Ectodermal cell (in vitro differentiated cells): Measurements from ENCODE around the gene PRSS38.

Experiments used
- H3K27ac ChIP-seq: 2 replicates; pipeline ENCODE4 v1.7.0; 2013; ENCODE audit warnings: mild to moderate bottlenecking, low read depth, low read length; ENCODE audit not compliant: insufficient read depth, poor library complexity, severe bottlenecking
- H3K27me3 ChIP-seq: 2 replicates; pipeline ENCODE4 v1.7.0; 2013; ENCODE audit warnings: mild to moderate bottlenecking, low read length; ENCODE audit not compliant: insufficient read depth, control insufficient read depth, poor library complexity, severe bottlenecking
- H3K36me3 ChIP-seq: one replicate; pipeline ENCODE4 v1.7.0; 2013; ENCODE audit warnings: low read length; ENCODE audit not compliant: control insufficient read depth, insufficient read depth
- H3K4me1 ChIP-seq: one replicate; pipeline ENCODE4 v1.7.0; 2013; ENCODE audit warnings: low read length; ENCODE audit not compliant: control insufficient read depth, insufficient read depth
- H3K4me3 ChIP-seq: 2 replicates; pipeline ENCODE4 v1.7.0; 2013; ENCODE audit warnings: low read depth, low read length, control low read depth; ENCODE audit not compliant: insufficient read depth
- H3K9me3 ChIP-seq: 2 replicates; pipeline ENCODE4 v1.7.0; 2013; ENCODE audit warnings: mild to moderate bottlenecking, low read length, moderate library complexity; ENCODE audit not compliant: control insufficient read depth
- WGBS, 2 experiments: methylation state at CpG; one replicate each; pipeline ENCODE4 v1.1.7; 2013; ENCODE audit warnings: missing lambda C conversion rate in 2 of 2; 5-methylcytosine and 5-hydroxymethylcytosine counted together

PRSS38 gene

DNA sequence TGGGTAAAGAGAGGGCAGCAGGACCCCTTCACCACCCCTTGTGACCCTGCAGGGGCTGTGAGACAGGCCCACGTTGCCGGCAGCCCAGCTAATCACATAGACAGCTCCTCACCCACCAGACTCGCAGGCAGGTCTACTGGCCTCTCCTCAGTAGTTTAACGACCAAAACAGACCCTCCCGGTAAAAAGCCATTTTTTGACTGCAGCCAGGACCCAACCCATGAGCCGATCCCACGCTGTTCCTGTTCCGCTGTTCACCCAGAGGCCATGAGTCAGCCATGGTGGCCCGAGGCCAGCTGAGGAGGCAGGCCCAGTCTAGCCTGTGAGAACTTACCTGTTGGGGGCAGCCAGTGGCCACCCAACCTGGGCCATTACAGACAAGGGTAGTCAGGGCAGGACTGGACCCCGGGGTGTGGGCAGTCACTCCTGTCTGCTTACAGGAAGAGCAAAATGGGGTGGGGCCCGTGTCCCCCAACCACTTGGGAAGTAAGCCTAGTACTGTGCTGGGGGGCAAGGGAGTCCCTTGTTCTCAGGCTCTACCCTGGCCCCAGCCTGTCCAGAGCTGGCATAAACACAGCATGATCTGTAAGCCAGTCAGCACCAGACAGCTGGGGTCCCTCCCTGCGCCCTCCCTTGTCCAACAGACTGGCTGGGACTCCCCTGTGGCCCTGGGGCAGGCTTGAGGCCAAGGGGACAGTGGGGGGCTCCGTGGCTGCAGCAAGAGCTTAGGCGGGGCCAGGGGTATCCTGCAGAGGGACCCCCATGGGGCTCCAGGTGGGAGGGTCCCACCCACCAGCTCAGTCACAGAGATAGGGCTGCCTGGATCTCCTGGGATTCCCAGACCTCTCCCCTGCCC, 70.4 kb downstream of the PRSS38 start:
- H3K9me3 ChIP-seq, result no peaks in the 10 kb centered on the region
- 83 to 85% methylated on average over 14 of the region's 14 CpGs for WGBS, 2 experiments

DNA sequence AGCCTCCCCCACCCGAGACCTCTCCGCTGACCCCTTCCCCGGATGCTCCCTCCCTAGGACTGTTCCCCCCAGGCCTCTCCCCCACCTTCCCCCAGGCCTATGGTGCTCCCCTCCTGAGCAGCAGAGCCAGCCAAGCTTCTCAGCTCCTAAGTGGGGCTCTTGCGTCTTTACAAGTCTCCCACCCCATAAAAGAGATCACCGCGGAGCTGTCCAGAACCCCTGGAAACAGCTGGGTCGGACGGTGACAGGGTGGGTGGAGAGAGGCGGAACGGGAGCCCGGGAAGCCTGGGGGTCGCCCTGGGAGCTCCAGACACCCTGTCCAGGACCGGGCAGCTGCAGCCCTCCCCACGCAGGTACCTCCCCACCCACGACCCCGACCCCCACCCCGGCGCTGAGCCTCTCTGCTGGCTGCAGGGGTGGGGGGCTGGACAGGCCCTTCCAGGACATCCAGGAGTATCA, 71.1 kb downstream of the PRSS38 start:
- H3K27me3 ChIP-seq, result no peaks in the 10 kb centered on the region
- no peaks in the 10 kb centered on the region for H3K9me3 ChIP-seq
- no peaks in the 10 kb centered on the region for H3K36me3 ChIP-seq
- H3K27ac ChIP-seq, result no peak overlapping the region
- H3K4me3 ChIP-seq, result no peak overlapping the region
- WGBS, 2 experiments, result 31 to 32% methylated on average over 18 of the region's 18 CpGs
- H3K4me1 ChIP-seq, result peaks cover 27% of the 10 kb centered on the region

More for the DNA sequence above, 70.4 kb downstream of the PRSS38 start:
- Histone ChIP-seq H3K27ac (no peak overlapping the region), H3K4me1 (peaks cover 27% of the 10 kb centered on the region), H3K4me3 (no peak overlapping the region), H3K36me3 (no peaks in the 10 kb centered on the region), H3K27me3 (no peaks in the 10 kb centered on the region)

DNA sequence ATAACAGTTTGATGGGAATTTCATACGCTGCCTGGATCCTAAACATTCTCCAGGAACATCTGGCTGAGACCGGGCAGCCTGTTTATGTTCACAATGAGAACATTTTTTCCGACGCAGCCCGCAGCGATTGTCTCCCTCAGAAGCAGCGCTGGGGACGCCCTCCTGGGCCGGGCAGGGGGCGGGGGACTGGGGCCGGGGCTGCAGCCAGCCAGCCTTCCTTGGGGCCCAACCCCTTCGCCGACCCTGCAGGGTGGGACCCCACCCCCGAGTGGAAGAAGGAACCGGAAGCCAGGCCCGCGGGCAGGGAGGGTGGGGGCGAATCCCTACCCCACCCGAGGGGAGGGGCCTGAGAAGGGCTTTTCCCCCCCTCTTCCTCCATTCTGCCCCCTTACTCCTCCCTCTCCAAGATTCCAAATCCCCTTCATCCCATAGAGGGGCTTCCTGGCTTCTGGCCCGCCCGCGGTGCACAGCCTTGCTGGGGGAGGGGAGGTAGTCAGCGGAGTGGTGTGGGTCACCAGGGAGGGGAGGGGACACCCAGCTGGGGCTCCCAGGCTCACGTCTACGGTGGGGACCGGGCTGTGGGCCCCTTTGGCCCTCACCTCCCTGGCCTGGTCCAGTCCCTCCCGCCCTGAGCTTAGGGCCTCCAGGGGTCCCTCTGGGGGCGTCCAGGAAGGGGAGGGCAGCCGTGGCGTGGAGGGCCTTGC, 71.7 kb downstream of the PRSS38 start:
- Histone ChIP-seq H3K4me3 (peak overlapping the region; percentile 26), H3K36me3 (no peaks in the 10 kb centered on the region), H3K9me3 (no peaks in the 10 kb centered on the region), H3K27ac (peak overlapping the region; percentile 26), H3K27me3 (no peaks in the 10 kb centered on the region), H3K4me1 (peaks cover 27% of the 10 kb centered on the region)
- 6 to 8% methylated on average over 30 of the region's 30 CpGs for WGBS, 2 experiments

DNA sequence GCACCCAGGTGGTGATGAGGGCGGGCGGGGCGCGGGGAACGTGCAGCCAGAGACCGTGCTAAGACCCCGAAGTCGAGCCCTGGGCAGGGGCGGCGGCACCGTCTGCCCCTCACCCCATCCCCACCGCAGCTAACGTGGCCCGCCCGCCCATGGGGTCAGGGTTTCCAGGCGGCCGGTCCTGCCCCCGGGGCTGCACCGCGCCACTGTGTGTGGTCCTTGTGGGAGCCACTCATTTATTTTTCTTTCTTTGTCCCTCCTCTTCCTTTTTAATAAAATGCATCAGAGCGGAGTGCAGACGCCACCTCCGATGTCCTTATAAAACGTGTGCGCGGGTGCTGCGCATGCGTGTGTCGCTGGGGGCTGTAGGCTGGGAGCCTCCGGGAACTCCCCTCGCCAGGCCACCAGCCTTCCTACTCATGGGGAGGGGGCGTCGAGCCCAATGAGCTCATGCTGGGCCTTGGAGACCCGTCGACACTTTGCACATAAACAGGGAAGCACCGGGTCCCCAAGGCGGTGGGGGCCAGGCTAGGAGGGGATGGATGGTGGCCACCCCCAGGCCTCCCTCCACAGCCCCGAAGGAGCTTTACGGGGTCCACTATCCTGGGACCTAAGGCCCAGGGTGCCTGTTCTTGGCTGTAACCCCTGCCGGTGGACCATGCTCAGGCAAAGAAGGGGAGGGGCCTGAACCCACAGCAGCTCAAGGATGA, 72.4 kb downstream of the PRSS38 start:
- no peaks in the 10 kb centered on the region for H3K27me3 ChIP-seq
- no peaks in the 10 kb centered on the region for H3K36me3 ChIP-seq
- H3K9me3 ChIP-seq, result no peaks in the 10 kb centered on the region
- H3K27ac ChIP-seq, result no peak overlapping the region
- peak overlapping the region; percentile 26 for H3K4me3 ChIP-seq
- WGBS, 2 experiments, result 33 to 35% methylated on average over 40 of the region's 40 CpGs
- H3K4me1 ChIP-seq, result peaks cover 27% of the 10 kb centered on the region

DNA sequence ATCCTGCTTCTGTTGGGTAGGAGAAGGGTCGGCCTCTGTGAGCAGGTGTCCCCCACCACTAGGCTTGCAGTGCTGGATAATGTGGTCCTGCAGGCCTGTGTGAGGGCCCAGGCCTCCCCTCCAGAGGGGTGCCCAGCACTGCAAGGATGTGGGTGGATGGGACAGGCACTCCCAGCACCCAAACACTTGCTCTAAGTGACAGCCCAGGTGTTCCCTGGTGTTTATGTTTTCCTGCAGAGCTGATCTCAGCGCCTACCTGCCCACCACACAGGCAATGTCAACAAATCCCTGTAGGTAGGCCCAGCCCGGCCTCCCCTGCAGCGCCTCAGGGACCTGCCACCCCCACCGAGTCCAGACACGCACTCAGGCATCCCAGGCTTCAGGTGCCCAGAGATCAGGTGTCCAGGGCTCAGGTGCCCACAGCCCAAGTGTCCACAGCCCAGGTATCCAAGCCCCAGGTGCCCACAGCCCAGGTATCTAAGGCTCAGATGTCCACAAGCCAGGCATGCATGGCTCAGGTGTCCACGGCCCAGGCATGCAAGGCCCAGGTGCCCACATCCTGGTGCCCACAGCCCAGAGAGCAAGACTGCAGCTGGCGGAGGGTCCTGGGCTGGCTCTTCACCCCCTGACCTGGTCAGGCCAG, 73.0 kb downstream of the PRSS38 start:
- Histone ChIP-seq H3K4me1 (peaks cover 28% of the 10 kb centered on the region), H3K27me3 (no peaks in the 10 kb centered on the region), H3K27ac (no peak overlapping the region), H3K4me3 (no peak overlapping the region), H3K36me3 (no peaks in the 10 kb centered on the region), H3K9me3 (no peaks in the 10 kb centered on the region)
- 90 to 91% methylated on average over 8 of the region's 8 CpGs for WGBS, 2 experiments

DNA sequence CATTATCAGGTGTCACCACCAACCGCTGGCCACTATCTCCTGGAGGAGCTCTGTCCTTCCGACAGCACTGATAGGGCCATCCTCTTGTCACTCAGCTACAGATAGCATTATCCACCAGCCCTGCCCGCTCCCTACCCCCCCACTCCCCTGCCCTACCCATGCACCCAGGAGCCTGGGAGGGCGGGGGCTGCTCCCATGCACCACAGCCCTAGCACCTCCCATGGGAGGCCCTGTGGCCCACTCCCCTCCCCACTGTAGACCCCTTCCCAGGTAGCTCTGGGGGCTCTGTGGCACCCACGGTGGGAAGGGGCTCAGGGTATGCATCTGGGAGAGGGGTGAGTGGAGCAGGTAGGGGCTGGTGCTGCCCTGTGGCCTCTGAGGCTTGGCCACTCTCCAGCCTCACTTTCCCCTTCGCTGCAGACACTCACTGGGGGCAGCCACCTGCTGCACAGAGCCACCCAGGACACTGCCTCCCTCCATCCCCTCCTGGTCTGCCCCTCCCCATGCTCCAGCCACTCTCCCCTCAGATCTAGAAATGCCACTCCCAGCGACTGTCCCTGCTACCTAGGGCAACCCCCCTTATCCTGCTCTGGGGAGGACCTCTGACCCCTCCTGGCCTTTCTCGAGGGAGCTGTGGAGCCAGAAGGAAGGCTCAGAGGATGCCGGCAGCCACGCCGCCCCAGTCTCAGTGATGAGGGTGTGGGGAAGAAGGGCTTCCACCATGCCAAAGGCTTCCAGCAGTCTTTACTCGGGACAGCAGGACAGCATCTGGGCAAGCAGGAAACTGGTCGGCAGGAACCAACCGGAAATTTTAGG, 73.8 kb downstream of the PRSS38 start:
- Histone ChIP-seq H3K27me3 (no peaks in the 10 kb centered on the region), H3K4me1 (peaks cover 32% of the 10 kb centered on the region), H3K27ac (no peak overlapping the region), H3K36me3 (no peaks in the 10 kb centered on the region), H3K9me3 (no peaks in the 10 kb centered on the region), H3K4me3 (no peak overlapping the region)
- 86 to 87% methylated on average over 14 of the region's 14 CpGs for WGBS, 2 experiments

DNA sequence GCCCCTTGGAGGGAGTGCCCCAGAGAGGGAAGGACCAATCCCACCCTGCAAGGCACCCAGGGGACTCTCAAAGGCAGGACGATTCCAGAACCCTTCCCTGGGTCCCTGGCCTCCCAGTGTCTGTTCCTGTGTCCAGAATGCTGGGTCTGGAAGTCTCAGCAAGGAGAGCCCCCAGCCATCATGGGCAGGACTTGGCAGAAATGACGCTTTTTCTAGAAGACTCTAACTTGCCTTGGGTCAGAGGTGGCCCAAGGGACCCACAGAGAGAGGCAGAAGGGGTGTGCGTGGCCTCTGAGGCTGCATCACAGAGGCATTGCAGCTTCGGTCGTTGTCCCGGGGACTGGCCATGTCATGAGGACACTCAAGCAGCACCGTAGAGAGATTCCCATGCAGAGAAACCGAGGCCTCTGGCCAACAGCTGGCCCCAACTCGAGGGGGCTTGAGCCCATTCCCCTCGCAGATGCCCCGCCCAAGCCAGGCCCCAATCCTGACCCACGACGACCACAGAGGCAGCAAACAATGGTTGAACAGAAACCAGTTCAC, 74.5 kb downstream of the PRSS38 start:
- Histone ChIP-seq H3K9me3 (no peaks in the 10 kb centered on the region), H3K4me3 (no peak overlapping the region), H3K27me3 (no peaks in the 10 kb centered on the region), H3K4me1 (peaks cover 32% of the 10 kb centered on the region), H3K27ac (no peak overlapping the region), H3K36me3 (no peaks in the 10 kb centered on the region)
- 92 to 93% methylated on average over 13 of the region's 13 CpGs for WGBS, 2 experiments

DNA sequence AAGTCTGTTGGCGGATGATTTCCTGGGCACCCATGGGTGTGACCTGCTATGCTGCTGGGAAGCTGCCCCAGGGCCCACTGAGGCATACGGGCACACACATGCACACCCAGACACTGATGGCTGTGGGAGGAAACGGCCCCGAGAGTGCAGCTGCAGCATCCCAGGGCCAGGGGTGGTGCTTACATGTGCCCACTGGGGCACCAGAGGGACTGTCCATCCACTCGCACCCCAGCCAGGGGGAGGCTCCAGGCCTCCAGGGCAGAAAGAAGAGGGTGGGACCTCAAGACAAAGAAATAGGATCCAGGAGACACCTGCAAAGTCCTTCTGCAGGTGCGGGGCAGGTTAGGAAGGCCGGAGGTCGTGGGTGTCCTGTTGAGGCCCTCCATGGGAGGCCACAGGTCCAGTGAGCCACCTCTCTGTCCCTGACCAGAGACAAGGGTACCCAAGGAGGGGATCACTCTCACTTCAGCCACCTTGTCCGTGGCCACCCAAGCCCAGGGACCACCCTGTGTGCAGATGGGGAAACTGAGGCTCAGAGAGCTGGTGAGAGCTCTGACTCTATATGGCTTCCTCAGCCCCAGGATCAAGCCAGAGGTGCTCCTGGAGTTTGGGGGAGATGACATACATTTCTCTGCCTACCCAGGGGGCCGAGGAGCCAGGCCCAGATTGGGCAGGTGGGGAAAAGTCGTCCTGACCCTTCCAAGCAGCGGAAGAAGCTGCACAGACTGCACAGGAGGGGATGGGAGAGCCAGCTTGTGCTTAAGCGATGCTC, 75.2 kb downstream of the PRSS38 start:
- WGBS, 2 experiments, result 95% methylated on average over 13 of the region's 13 CpGs
- no peak overlapping the region for H3K4me3 ChIP-seq
- H3K27ac ChIP-seq, result no peak overlapping the region
- H3K4me1 ChIP-seq, result peaks cover 28% of the 10 kb centered on the region
- no peaks in the 10 kb centered on the region for H3K36me3 ChIP-seq
- no peaks in the 10 kb centered on the region for H3K9me3 ChIP-seq
- no peaks in the 10 kb centered on the region for H3K27me3 ChIP-seq
